ENCODE measurements around the gene CLEC3A.

- TF ChIP-seq CTCF (IDR thresholded peaks at IDR 0.05), result no peak
- no peak for TF ChIP-seq EP300 (IDR thresholded peaks at IDR 0.05)
- TF ChIP-seq POLR2AphosphoS5 (IDR thresholded peaks at IDR 0.05), result no peak
Observed at GRCh38 chr16:78075800-78076199, 53.5 kb downstream of the CLEC3A start.
